HepG2 (cell line): ENCODE measurements around the gene ELF2. TPM values are rescaled to one million over a fixed set of nuclear protein-coding genes. Genes with fewer than 3 reads are reported as not detected.
A peak's percentile ranks its signal among the peaks of the same experiment; 100 is the strongest.

ENCODE experiments used
- ATF4 ChIP-seq, 2 experiments: fragments of 450-650 bp in 1 of 2; sonication (generic) in 1 of 2; formaldehyde crosslinking; IDR thresholded peaks; 2 replicates each; pipeline versions ENCODE4 v1.5.0 to v1.8.0; 2020 to 2022; ENCODE audit warnings: mild to moderate bottlenecking in 1 of 2, missing genetic modification reagents in 1 of 2
- CERS6 ChIP-seq: sonication (generic); formaldehyde crosslinking; IDR thresholded peaks from 2 replicates; pipeline ENCODE4 v1.5.0; 2020; ENCODE audit warnings: missing genetic modification reagents
- ELF3 ChIP-seq: IDR thresholded peaks from 2 replicates; pipeline ENCODE4 v1.6.1; 2016; ENCODE audit warnings: missing genetic modification reagents, missing compliant biosample characterization
- ELF4 ChIP-seq: sonication (generic); formaldehyde crosslinking; IDR thresholded peaks from 2 replicates; pipeline ENCODE4 v1.5.0; 2020; ENCODE audit warnings: missing genetic modification reagents, mild to moderate bottlenecking, moderate library complexity, borderline replicate concordance
- HOXA9 ChIP-seq: sonication (generic); formaldehyde crosslinking; IDR thresholded peaks from 2 replicates; pipeline ENCODE4 v1.8.1; 2022; ENCODE audit warnings: missing genetic modification reagents, mild to moderate bottlenecking, moderate library complexity, borderline replicate concordance
- JDP2 ChIP-seq: sonication (generic); formaldehyde crosslinking; IDR thresholded peaks from 2 replicates; pipeline ENCODE4 v1.8.1; 2022; ENCODE audit warnings: missing genetic modification reagents, borderline replicate concordance
- MBNL3 ChIP-seq: fragments of 250-450 bp; sonication (Bioruptor Pico); conservative IDR thresholded peaks from 2 replicates; pipeline ENCODE4 v1.8.0; 2022; ENCODE audit warnings: mild to moderate bottlenecking, inconsistent platforms
- PAX8 ChIP-seq: sonication (generic); formaldehyde crosslinking; IDR thresholded peaks from 2 replicates; pipeline ENCODE4 v1.8.0; 2022; ENCODE audit warnings: mild to moderate bottlenecking, missing genetic modification reagents, borderline replicate concordance
- PHF5A ChIP-seq: IDR thresholded peaks from one replicate; pipeline ENCODE4 v1.6.1; 2018; ENCODE audit warnings: low read depth, missing genetic modification reagents; ENCODE audit not compliant: unreplicated experiment
- RARG ChIP-seq: sonication (generic); formaldehyde crosslinking; IDR thresholded peaks from 2 replicates; pipeline ENCODE4 v1.4.0; 2020; ENCODE audit warnings: low read depth, mild to moderate bottlenecking, missing genetic modification reagents
- SETDB1 ChIP-seq: sonication (generic); formaldehyde crosslinking; IDR thresholded peaks from 2 replicates; pipeline ENCODE4 v1.5.1; 2020; ENCODE audit warnings: missing genetic modification reagents, mild to moderate bottlenecking, borderline replicate concordance
- TFAP4 ChIP-seq: sonication (generic); IDR thresholded peaks from 2 replicates; pipeline ENCODE4 v1.6.1; 2016; ENCODE audit warnings: low read depth, borderline replicate concordance
- ZBTB42 ChIP-seq: sonication (generic); formaldehyde crosslinking; IDR thresholded peaks from 2 replicates; pipeline ENCODE4 v1.5.0; 2020; ENCODE audit warnings: mild to moderate bottlenecking, missing genetic modification reagents
- ZNF205 ChIP-seq: IDR thresholded peaks from 2 replicates; pipeline ENCODE4 v1.6.1; 2018; ENCODE audit warnings: missing biosample characterization, missing genetic modification reagents
- ZNF33B ChIP-seq: sonication (generic); formaldehyde crosslinking; IDR thresholded peaks from 2 replicates; pipeline ENCODE4 v1.5.1; 2020; ENCODE audit warnings: mild to moderate bottlenecking, missing genetic modification reagents
- ZNF382 ChIP-seq: sonication (generic); formaldehyde crosslinking; IDR thresholded peaks from 2 replicates; pipeline ENCODE4 v1.5.0; 2020; ENCODE audit warnings: missing genetic modification reagents, mild to moderate bottlenecking, borderline replicate concordance
- ZNF724P ChIP-seq: sonication (generic); formaldehyde crosslinking; IDR thresholded peaks from 2 replicates; pipeline ENCODE4 v1.8.0; 2022; ENCODE audit warnings: missing genetic modification reagents, borderline replicate concordance
- ZNF780A ChIP-seq: sonication (generic); formaldehyde crosslinking; IDR thresholded peaks from 2 replicates; pipeline ENCODE4 v1.8.0; 2022; ENCODE audit warnings: mild to moderate bottlenecking, missing genetic modification reagents, moderate library complexity
- ZNF839 ChIP-seq: sonication (generic); formaldehyde crosslinking; IDR thresholded peaks from 2 replicates; pipeline ENCODE4 v1.4.0; 2020; ENCODE audit warnings: missing genetic modification reagents, mild to moderate bottlenecking, borderline replicate concordance
- polyA plus RNA-seq, 8 experiments: library from polyadenylated mRNA; depleted of rRNA in 3 of 8; stranded (reverse) in 7 of 8; unstranded in 1 of 8; fragments of >200 nt; fragmentation: Illumina TruSeq in 4 of 8; extraction: Trizol in 4 of 8; gene quantifications; 2 replicates each; pipeline versions ENCODE4 v1.2.1 to v1.2.3, GENCODE V29; 2011 to 2016; ENCODE audit warnings: low read depth in 4 of 8, missing spikeins in 1 of 8, mixed read lengths in 1 of 8; ENCODE audit not compliant: insufficient read depth in 1 of 8
- total RNA-seq, 5 experiments: library from RNA; depleted of rRNA; stranded (reverse); fragments of >200 nt; fragmentation: Illumina TruSeq; extraction: Trizol; gene quantifications; 2 replicates each; pipeline ENCODE4 v1.2.3, GENCODE V29; 2016; ENCODE audit warnings: low read depth in 1 of 5
- TF ChIP-seq, protein P1 (sequence below): sonication (generic); formaldehyde crosslinking; IDR thresholded peaks from 2 replicates; pipeline ENCODE4 v1.9.0; 2022; ENCODE audit warnings: missing genetic modification reagents, mild to moderate bottlenecking, borderline replicate concordance
- TF ChIP-seq, protein P2 (sequence below): sonication (generic); formaldehyde crosslinking; IDR thresholded peaks from 2 replicates; pipeline ENCODE4 v1.4.0; 2020; ENCODE audit warnings: mild to moderate bottlenecking, missing genetic modification reagents
- TF ChIP-seq, protein P3 (sequence below): sonication (generic); formaldehyde crosslinking; IDR thresholded peaks from 2 replicates; pipeline ENCODE4 v1.8.0; 2023; ENCODE audit warnings: mild to moderate bottlenecking, missing genetic modification reagents

Gene ELF2
- total and polyA plus RNA-seq, 2 of the 13 experiments (the other 11 are each of a cell fraction or from before 2014, with no cell fraction given), result 28.6 to 35.4 TPM

- TF ChIP-seq TFAP4, result peak; percentile 55; the same call in 1 of the 2 replicates
- TF ChIP-seq, protein P1, sequence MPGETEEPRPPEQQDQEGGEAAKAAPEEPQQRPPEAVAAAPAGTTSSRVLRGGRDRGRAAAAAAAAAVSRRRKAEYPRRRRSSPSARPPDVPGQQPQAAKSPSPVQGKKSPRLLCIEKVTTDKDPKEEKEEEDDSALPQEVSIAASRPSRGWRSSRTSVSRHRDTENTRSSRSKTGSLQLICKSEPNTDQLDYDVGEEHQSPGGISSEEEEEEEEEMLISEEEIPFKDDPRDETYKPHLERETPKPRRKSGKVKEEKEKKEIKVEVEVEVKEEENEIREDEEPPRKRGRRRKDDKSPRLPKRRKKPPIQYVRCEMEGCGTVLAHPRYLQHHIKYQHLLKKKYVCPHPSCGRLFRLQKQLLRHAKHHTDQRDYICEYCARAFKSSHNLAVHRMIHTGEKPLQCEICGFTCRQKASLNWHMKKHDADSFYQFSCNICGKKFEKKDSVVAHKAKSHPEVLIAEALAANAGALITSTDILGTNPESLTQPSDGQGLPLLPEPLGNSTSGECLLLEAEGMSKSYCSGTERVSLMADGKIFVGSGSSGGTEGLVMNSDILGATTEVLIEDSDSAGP (CRISPR knock-in tag), result peak; percentile 75
- TF ChIP-seq ELF4, result peak; percentile 74; the same call in 1 of the 2 replicates
- TF ChIP-seq ATF4 (CRISPR knock-in tag; IDR thresholded peaks at IDR 0.05), result peak in 1 of 2 experiments; percentile 48; a peak in 1 of 4 replicates
- TF ChIP-seq ZNF724P (CRISPR knock-in tag), result 0 out of 2 replicates have a peak, but pooled peaks have one; percentile 5
- TF ChIP-seq CERS6 (CRISPR knock-in tag), result no peak
- TF ChIP-seq RARG (CRISPR knock-in tag), result no peak
- no peak for TF ChIP-seq ZNF839
- TF ChIP-seq PAX8 (CRISPR knock-in tag), result peak; percentile 92; the same call in 1 of the 2 replicates
- TF ChIP-seq JDP2 (CRISPR knock-in tag), result no peak; the same call in 1 of the 2 replicates
- TF ChIP-seq ZBTB42 (CRISPR knock-in tag), result no peak
- peak; percentile 69; the same call in 1 of the 2 replicates for TF ChIP-seq ELF3 (CRISPR knock-in tag)
- TF ChIP-seq ZNF780A (CRISPR knock-in tag), result peak; percentile 65; the same call in 1 of the 2 replicates
- TF ChIP-seq PHF5A (CRISPR knock-in tag), result peak; percentile 55
- TF ChIP-seq ZNF205 (CRISPR knock-in tag), result peak; percentile 29; the same call in 1 of the 2 replicates
- TF ChIP-seq SETDB1, result no peak
- peak; percentile 64; the same call in 1 of the 2 replicates for TF ChIP-seq HOXA9
- TF ChIP-seq, protein P2, sequence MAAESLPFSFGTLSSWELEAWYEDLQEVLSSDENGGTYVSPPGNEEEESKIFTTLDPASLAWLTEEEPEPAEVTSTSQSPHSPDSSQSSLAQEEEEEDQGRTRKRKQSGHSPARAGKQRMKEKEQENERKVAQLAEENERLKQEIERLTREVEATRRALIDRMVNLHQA (CRISPR knock-in tag), result no peak
- TF ChIP-seq ZNF33B (CRISPR knock-in tag), result no peak
- no peak for TF ChIP-seq ZNF382 (CRISPR knock-in tag)
- no peak for TF ChIP-seq MBNL3 (CRISPR knock-in tag)
- TF ChIP-seq, protein P3, sequence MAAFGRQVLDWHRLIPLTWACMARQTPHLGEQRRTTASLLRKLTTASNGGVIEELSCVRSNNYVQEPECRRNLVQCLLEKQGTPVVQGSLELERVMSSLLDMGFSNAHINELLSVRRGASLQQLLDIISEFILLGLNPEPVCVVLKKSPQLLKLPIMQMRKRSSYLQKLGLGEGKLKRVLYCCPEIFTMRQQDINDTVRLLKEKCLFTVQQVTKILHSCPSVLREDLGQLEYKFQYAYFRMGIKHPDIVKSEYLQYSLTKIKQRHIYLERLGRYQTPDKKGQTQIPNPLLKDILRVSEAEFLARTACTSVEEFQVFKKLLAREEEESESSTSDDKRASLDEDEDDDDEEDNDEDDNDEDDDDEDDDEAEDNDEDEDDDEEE (CRISPR knock-in tag), result no peak
Observed at GRCh38 chr4:139083956-139084803, 92.8 kb downstream of the ELF2 start (continued).
